Fibroblast of pulmonary artery (primary cell): Measurements from ENCODE around the gene GARNL3.

ENCODE experiments used
- DNase-seq: peaks from one replicate; pipeline ENCODE4 v3.0.0-alpha.2; 2010; ENCODE audit warnings: low read depth
- H3K4me3 ChIP-seq: replicated peaks from 2 replicates; pipeline ENCODE4 v1.5.1; 2011; ENCODE audit warnings: low read depth, mild to moderate bottlenecking, control low read depth, low read length, moderate library complexity
- CTCF ChIP-seq: IDR thresholded peaks from 2 replicates; pipeline ENCODE4 v1.5.1; 2011; ENCODE audit warnings: mild to moderate bottlenecking, control low read depth, low read length, inconsistent platforms; ENCODE audit errors: missing control alignments

Gene GARNL3

GRCh38 chr9:127283135-127283534 is 18.6 kb downstream of the GARNL3 start:
- no peak overlapping the region for H3K4me3 ChIP-seq
- no peak for TF ChIP-seq CTCF

GRCh38 chr9:127283917-127284497 is 19.4 kb downstream of the GARNL3 start:
- DNase-seq: peak; percentile 61
- TF ChIP-seq CTCF: peak; percentile 51
- no peak overlapping the region for H3K4me3 ChIP-seq

More at GRCh38 chr9:127283135-127283534, 18.6 kb downstream of the GARNL3 start:
- DNase-seq: no peak

- DNase-seq: peak; percentile 9
- TF ChIP-seq CTCF: no peak
- H3K4me3 ChIP-seq: no peak overlapping the region
Observed at GRCh38 chr9:127285965-127286364, 21.4 kb downstream of the GARNL3 start.

DNA sequence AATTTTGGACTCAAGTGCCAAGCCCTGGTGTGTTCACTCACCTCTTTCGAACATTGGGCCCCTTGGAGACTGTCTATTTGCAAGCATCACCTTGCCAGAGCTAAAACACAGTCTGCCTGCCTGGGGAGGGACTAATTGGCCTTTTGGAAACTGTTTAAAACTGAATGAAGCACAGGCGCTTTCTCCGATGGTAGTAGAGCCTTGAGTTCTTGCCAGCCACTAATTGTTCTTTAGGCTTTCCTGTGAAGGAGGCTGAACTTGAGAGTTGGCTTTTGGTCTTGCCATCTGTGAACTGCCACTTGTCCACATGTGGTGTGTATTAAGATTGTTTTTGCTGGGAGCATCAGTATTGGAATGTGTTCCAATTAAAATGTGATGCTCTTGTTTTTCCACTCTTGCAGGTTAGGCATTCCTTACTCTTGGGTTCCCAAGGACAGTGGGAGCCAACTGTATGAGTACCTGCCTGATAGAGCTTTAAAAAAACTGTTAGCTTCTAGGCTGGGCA is 26.0 kb downstream of the GARNL3 start:
- TF ChIP-seq CTCF: no peak

DNA sequence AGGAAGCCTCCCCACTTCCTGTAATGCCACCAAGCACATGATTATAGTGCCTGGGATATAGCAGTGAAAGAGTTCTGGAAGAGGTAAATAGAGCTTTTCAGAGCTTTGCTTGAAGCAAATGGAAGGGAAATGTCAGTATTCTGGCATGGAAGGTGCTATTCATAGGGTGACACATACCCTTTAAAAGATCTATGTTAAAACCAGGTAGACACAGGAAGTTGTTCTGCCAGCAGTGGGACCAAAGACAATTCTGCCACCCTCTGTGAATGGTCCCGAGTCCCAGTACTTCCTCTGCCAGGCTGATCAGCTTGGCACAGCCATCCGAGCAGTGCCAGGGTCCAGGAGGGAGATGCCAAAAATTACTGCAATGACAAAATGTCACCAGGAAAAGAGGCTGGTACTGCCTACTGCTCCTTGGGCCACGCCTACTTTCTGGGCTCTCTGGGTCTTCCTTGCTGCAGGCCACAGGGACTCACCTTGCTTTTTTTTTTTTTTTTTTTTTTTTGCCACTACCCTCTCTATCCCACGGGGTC is 26.7 kb downstream of the GARNL3 start:
- TF ChIP-seq CTCF: no peak
- H3K4me3 ChIP-seq: no peak overlapping the region

More for the DNA sequence above, 26.0 kb downstream of the GARNL3 start:
- H3K4me3 ChIP-seq: no peak overlapping the region
- DNase-seq: no peak

GRCh38 chr9:127292415-127292814 is 27.8 kb downstream of the GARNL3 start:
- H3K4me3 ChIP-seq: no peak overlapping the region
- DNase-seq: no peak
- TF ChIP-seq CTCF: no peak

More for the DNA sequence above, 26.7 kb downstream of the GARNL3 start:
- no peak for DNase-seq

GRCh38 chr9:127293328-127293727 is 28.8 kb downstream of the GARNL3 start:
- no peak overlapping the region for H3K4me3 ChIP-seq
- no peak for TF ChIP-seq CTCF
- DNase-seq: no peak
